HepG2 (cell line): ENCODE results near the gene SLC9A1. TPM values are rescaled to one million over a fixed set of nuclear protein-coding genes. Genes with fewer than 3 reads are reported as not detected.

ENCODE experiments used
- ATAC-seq: fragments of 200-7000 bp; cut with Tn5 transposase; 3 replicates; pipeline ENCODE4 v1.9.1; 2020; ENCODE audit warnings: mild to moderate bottlenecking, moderate library complexity
- BruUV-seq: library from RNA; stranded (reverse); fragments of 400-500 nt; replicated peaks from 2 replicates; lab custom pipeline; 2021; lab: Mats Ljungman, UMichigan
- CTCF ChIA-PET: fragments of 300-600 bp; formaldehyde crosslinking; extraction: SDS; loops from one replicate; lab custom pipeline; 2021; ENCODE audit warnings: low total read pairs, inconsistent platforms, low intra/inter-chr PET ratio; lab: Yijun Ruan, JAX
- POLR2A ChIA-PET: fragments of 350-600 bp; sonication (Branson Sonifier 250); formaldehyde crosslinking; loops from one replicate; lab custom pipeline; 2020; ENCODE audit warnings: antibody characterized with exemption, inconsistent platforms; lab: Yijun Ruan, JAX
- DNase-seq: peaks from one replicate; pipeline ENCODE4 v3.0.0-alpha.2; 2015; ENCODE audit warnings: low spot score
- FAIRE-seq: peaks from 3 replicates; lab custom pipeline; 2011; peaks lifted over from hg19 to GRCh38; lab: Jason Lieb, UNC
- H2AFZ ChIP-seq: one replicate; pipeline ENCODE4 v1.6.1; 2011; ENCODE audit warnings: low read length, inconsistent platforms
- H3K27ac ChIP-seq: fragments of 300-600 bp; 3 replicates; pipeline ENCODE4 v1.8.0; 2011; ENCODE audit warnings: mixed run types, mild to moderate bottlenecking, mixed read lengths, low read length, inconsistent platforms; ENCODE audit not compliant: insufficient read depth; ENCODE audit errors: extremely low read length
- H3K27me3 ChIP-seq, 2 experiments: fragments of 200-600 bp in 1 of 2; 2 replicates in 1 of 2; 3 replicates in 1 of 2; pipeline versions ENCODE4 v1.6.0 to v1.8.0; 2011; ENCODE audit warnings: low read length in 2 of 2, mild to moderate bottlenecking in 2 of 2, moderate library complexity in 2 of 2, inconsistent platforms in 1 of 2; ENCODE audit not compliant: insufficient read depth in 2 of 2, control insufficient read depth in 1 of 2
- H3K36me3 ChIP-seq, 2 experiments: fragments of 200-600 bp in 1 of 2; replicated peaks in 1 of 2; 2 replicates in 1 of 2; 3 replicates in 1 of 2; pipeline versions ENCODE4 v1.5.1 to v1.8.0; 2011; ENCODE audit warnings: low read length in 2 of 2, inconsistent platforms in 1 of 2; ENCODE audit not compliant: insufficient read depth in 2 of 2, control insufficient read depth in 1 of 2
- H3K4me1 ChIP-seq: 2 replicates; pipeline ENCODE4 v1.5.1; 2012; ENCODE audit warnings: low read length, inconsistent platforms; ENCODE audit not compliant: insufficient read depth
- H3K4me2 ChIP-seq: 2 replicates; pipeline ENCODE4 v1.6.0; 2011; ENCODE audit warnings: low read depth, low read length, inconsistent platforms
- H3K4me3 ChIP-seq, 3 experiments: fragments of 200-600 bp in 1 of 3; sonication (generic), shearing (Covaris generic) in 1 of 3; replicated peaks in 1 of 3; 2 replicates each; pipeline ENCODE4 v1.5.1; 2011 to 2016; ENCODE audit warnings: low read length in 3 of 3, inconsistent platforms in 2 of 3, low read depth in 2 of 3, mild to moderate bottlenecking in 2 of 3, control low read depth in 1 of 3, mixed read lengths in 1 of 3; ENCODE audit not compliant: insufficient read depth in 1 of 3
- H3K79me2 ChIP-seq: one replicate; pipeline ENCODE4 v1.6.1; 2011; ENCODE audit warnings: low read length, inconsistent platforms; ENCODE audit not compliant: insufficient read depth
- H3K9ac ChIP-seq: 2 replicates; pipeline ENCODE4 v1.6.0; 2011; ENCODE audit warnings: mild to moderate bottlenecking, low read depth, low read length, inconsistent platforms; ENCODE audit not compliant: insufficient read depth
- H3K9me3 ChIP-seq: 2 replicates; pipeline ENCODE4 v1.5.1; 2012; ENCODE audit warnings: mild to moderate bottlenecking, low read length
- H4K20me1 ChIP-seq: 2 replicates; pipeline ENCODE4 v1.6.0; 2011; ENCODE audit warnings: inconsistent platforms, mild to moderate bottlenecking, low read length, moderate library complexity; ENCODE audit not compliant: insufficient read depth
- HBP1 ChIP-seq: IDR thresholded peaks from 2 replicates; pipeline ENCODE4 v1.6.1; 2016; ENCODE audit warnings: low read depth, control low read depth
- LRRFIP1 ChIP-seq: sonication (generic); formaldehyde crosslinking; conservative IDR thresholded peaks from 2 replicates; pipeline ENCODE4 v1.4.0; 2020; ENCODE audit warnings: missing genetic modification reagents
- MTF1 ChIP-seq: sonication (generic); formaldehyde crosslinking; IDR thresholded peaks from 2 replicates; pipeline ENCODE4 v1.5.0; 2020; ENCODE audit warnings: missing genetic modification reagents
- SIX4 ChIP-seq: sonication (generic); formaldehyde crosslinking; IDR thresholded peaks from 2 replicates; pipeline ENCODE4 v1.4.0; 2020; ENCODE audit warnings: missing genetic modification reagents
- THAP8 ChIP-seq: sonication (generic); formaldehyde crosslinking; IDR thresholded peaks from 2 replicates; pipeline ENCODE4 v1.5.1; 2020; ENCODE audit warnings: missing genetic modification reagents, mild to moderate bottlenecking, borderline replicate concordance
- THYN1 ChIP-seq: sonication (generic); formaldehyde crosslinking; IDR thresholded peaks from 2 replicates; pipeline ENCODE4 v1.8.1; 2023; ENCODE audit warnings: low read depth, mild to moderate bottlenecking, moderate library complexity, missing genetic modification reagents, borderline replicate concordance
- ZFP36L2 ChIP-seq: sonication (generic); formaldehyde crosslinking; IDR thresholded peaks from 2 replicates; pipeline ENCODE4 v1.4.0; 2020; ENCODE audit warnings: missing genetic modification reagents
- ZNF30 ChIP-seq: sonication (generic); formaldehyde crosslinking; IDR thresholded peaks from 2 replicates; pipeline ENCODE4 v1.5.0; 2020; ENCODE audit warnings: mild to moderate bottlenecking, missing genetic modification reagents
- ZNF703 ChIP-seq: sonication (generic); formaldehyde crosslinking; IDR thresholded peaks from 2 replicates; pipeline ENCODE4 v1.5.1; 2020; ENCODE audit warnings: missing genetic modification reagents, mild to moderate bottlenecking, moderate library complexity, borderline replicate concordance
- WGBS: methylation state at CpG from one replicate; pipeline ENCODE4 v1.1.6; 2017; ENCODE audit warnings: low lambda C conversion rate; 5-methylcytosine and 5-hydroxymethylcytosine counted together
- in situ Hi-C: cut with HindIII; loops from 2 replicates; pipeline ENCODE4 v1.10.0; 2017; ENCODE audit warnings: low pct_unique_long_range_greater_than_20kb; ENCODE audit not compliant: extremely low pct_ligation_motif_present
- intact Hi-C: fragments of 100-400 bp; cut with micrococcal nuclease; formaldehyde crosslinking; loops from one replicate; pipeline ENCODE4 v1.10.0; 2022; ENCODE audit not compliant: unreplicated experiment
- polyA plus RNA-seq, 8 experiments: library from polyadenylated mRNA; depleted of rRNA in 3 of 8; stranded (reverse) in 7 of 8; unstranded in 1 of 8; fragments of >200 nt; fragmentation: Illumina TruSeq in 4 of 8; extraction: Trizol in 4 of 8; gene quantifications; 2 replicates each; pipeline versions ENCODE4 v1.2.1 to v1.2.3, GENCODE V29; 2011 to 2016; ENCODE audit warnings: low read depth in 4 of 8, missing spikeins in 1 of 8, mixed read lengths in 1 of 8; ENCODE audit not compliant: insufficient read depth in 1 of 8
- total RNA-seq, 5 experiments: library from RNA; depleted of rRNA; stranded (reverse); fragments of >200 nt; fragmentation: Illumina TruSeq; extraction: Trizol; gene quantifications; 2 replicates each; pipeline ENCODE4 v1.2.3, GENCODE V29; 2016; ENCODE audit warnings: low read depth in 1 of 5
- TF ChIP-seq, protein P1 (sequence below): sonication (generic); formaldehyde crosslinking; IDR thresholded peaks from 2 replicates; pipeline ENCODE4 v1.5.0; 2020; ENCODE audit warnings: mild to moderate bottlenecking, missing genetic modification reagents, borderline replicate concordance
- TF ChIP-seq, protein P2 (sequence below): sonication (generic); formaldehyde crosslinking; IDR thresholded peaks from 2 replicates; pipeline ENCODE4 v1.8.0; 2022; ENCODE audit warnings: low read depth, missing genetic modification reagents

SLC9A1 gene
- total and polyA plus RNA-seq, 2 of the 13 experiments (the other 11 are each of a cell fraction or from before 2014, with no cell fraction given): 1.4 to 2.9 TPM

DNA sequence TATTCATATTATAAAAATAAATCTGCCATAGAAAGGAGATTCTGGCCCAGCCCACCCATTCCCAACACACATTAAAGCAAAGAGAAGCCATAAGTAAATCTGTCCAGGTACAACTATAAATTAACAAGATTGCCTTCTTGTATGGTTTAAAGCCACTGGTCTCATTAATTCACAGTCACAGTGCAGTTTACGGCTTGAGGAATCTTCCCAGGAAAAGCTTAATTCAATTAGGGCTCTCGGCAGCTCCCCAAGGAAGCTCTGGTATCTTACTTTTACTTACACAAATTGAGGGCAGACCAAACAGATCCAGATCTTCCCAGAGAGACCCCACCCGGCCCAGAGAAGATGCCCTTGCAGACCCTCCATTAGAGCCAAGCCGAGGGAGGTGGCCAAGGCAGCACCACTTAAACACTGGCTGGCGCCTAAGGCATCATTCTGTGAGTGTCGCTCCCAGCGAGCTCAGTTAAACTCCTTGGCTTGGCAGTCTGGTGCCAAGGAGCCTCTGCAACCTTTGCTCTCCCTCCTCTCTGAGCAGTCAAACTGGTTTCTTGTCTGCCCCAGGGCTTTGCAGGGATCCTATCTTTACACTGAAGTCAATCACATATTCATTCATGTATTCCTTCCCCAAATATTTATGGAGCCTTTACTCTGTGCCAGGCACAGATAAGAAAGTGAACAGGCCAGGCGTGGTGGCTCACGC lies 10.7 kb downstream of the SLC9A1 start (continued):
- TF ChIP-seq LRRFIP1 (CRISPR knock-in tag): no peak
- TF ChIP-seq, all 625 proteins: peak for 0

DNA sequence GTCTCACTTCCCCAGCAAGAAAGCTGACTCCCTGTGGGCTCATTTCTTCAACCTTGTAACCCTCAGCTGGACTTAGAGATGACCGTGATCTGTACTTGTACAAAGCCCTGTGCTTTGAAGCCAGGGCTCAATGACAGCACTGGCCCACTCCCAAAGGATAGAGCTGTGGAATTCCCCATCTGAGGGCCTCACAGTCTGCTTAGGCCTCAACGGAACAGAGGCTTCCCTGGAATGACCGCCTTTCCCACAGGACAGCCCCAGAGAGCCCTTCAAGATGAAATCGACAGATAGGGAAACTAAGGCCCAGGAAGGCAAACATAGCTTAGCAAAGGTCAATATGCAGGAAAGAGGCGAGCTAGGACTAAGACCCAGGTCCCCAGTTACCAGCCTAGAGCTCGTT lies 11.5 kb downstream of the SLC9A1 start:
- H2AFZ ChIP-seq: no peak overlapping the region
- H4K20me1 ChIP-seq: no peaks in the 10 kb centered on the region
- no peak overlapping the region for H3K27ac ChIP-seq
- in situ Hi-C loops: no loop called here
- H3K4me2 ChIP-seq: no peak overlapping the region
- no peaks in the 10 kb centered on the region for H3K4me1 ChIP-seq
- WGBS: 88% methylated on average over 4 of the region's 6 CpGs
- H3K79me2 ChIP-seq: no peaks in the 10 kb centered on the region
- ATAC-seq (no peak), FAIRE-seq (no peak), DNase-seq (no peak)
- intact Hi-C loops: no loop called here
- ChIA-PET CTCF (no interaction called here), POLR2A (interaction anchor here (7.4 kb wide), 1 partner anchor 10 kb away, joined by 40 read pairs; the partner anchor contains the start of gene SLC9A1)
- no peaks in the 10 kb centered on the region for H3K27me3 ChIP-seq
- no peak overlapping the region for H3K4me3 ChIP-seq
- no peak overlapping the region for H3K9ac ChIP-seq
- H3K36me3 ChIP-seq: no peaks in the 10 kb centered on the region
- H3K9me3 ChIP-seq: no peaks in the 10 kb centered on the region
- no TSS peak for BruUV-seq
- TF ChIP-seq HBP1 (no peak), THYN1 (CRISPR knock-in tag) (no peak), ZFP36L2 (CRISPR knock-in tag) (no peak), MTF1 (CRISPR knock-in tag) (no peak), THAP8 (CRISPR knock-in tag) (no peak), ZNF703 (CRISPR knock-in tag) (no peak), SIX4 (CRISPR knock-in tag) (no peak), ZNF30 (CRISPR knock-in tag) (no peak)
- TF ChIP-seq, protein P1, sequence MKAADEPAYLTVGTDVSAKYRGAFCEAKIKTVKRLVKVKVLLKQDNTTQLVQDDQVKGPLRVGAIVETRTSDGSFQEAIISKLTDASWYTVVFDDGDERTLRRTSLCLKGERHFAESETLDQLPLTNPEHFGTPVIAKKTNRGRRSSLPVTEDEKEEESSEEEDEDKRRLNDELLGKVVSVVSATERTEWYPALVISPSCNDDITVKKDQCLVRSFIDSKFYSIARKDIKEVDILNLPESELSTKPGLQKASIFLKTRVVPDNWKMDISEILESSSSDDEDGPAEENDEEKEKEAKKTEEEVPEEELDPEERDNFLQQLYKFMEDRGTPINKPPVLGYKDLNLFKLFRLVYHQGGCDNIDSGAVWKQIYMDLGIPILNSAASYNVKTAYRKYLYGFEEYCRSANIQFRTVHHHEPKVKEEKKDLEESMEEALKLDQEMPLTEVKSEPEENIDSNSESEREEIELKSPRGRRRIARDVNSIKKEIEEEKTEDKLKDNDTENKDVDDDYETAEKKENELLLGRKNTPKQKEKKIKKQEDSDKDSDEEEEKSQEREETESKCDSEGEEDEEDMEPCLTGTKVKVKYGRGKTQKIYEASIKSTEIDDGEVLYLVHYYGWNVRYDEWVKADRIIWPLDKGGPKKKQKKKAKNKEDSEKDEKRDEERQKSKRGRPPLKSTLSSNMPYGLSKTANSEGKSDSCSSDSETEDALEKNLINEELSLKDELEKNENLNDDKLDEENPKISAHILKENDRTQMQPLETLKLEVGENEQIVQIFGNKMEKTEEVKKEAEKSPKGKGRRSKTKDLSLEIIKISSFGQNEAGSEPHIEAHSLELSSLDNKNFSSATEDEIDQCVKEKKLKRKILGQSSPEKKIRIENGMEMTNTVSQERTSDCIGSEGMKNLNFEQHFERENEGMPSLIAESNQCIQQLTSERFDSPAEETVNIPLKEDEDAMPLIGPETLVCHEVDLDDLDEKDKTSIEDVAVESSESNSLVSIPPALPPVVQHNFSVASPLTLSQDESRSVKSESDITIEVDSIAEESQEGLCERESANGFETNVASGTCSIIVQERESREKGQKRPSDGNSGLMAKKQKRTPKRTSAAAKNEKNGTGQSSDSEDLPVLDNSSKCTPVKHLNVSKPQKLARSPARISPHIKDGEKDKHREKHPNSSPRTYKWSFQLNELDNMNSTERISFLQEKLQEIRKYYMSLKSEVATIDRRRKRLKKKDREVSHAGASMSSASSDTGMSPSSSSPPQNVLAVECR (CRISPR knock-in tag): no peak
- TF ChIP-seq, protein P2, sequence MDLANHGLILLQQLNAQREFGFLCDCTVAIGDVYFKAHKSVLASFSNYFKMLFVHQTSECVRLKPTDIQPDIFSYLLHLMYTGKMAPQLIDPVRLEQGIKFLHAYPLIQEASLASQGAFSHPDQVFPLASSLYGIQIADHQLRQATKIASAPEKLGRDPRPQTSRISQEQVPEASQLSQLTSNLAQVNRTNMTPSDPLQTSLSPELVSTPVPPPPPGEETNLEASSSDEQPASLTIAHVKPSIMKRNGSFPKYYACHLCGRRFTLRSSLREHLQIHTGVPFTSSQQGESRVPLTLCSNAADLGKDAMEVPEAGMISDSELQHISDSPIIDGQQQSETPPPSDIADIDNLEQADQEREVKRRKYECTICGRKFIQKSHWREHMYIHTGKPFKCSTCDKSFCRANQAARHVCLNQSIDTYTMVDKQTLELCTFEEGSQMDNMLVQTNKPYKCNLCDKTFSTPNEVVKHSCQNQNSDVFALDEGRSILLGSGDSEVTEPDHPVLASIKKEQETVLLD (CRISPR knock-in tag): no peak
